NCI-H1417 (cell line): ENCODE results near the gene SNX25.
"Not testable (repeated sequence)": the region's sequence is repeated elsewhere in the genome, so short reads cannot be mapped to it uniquely, and the experiment has no call there.

ENCODE experiments used
- DNase-seq, 3 experiments: peaks; one replicate each; lab custom pipeline; 2025; lab: John Stamatoyannopoulos, UW

Gene SNX25

DNA sequence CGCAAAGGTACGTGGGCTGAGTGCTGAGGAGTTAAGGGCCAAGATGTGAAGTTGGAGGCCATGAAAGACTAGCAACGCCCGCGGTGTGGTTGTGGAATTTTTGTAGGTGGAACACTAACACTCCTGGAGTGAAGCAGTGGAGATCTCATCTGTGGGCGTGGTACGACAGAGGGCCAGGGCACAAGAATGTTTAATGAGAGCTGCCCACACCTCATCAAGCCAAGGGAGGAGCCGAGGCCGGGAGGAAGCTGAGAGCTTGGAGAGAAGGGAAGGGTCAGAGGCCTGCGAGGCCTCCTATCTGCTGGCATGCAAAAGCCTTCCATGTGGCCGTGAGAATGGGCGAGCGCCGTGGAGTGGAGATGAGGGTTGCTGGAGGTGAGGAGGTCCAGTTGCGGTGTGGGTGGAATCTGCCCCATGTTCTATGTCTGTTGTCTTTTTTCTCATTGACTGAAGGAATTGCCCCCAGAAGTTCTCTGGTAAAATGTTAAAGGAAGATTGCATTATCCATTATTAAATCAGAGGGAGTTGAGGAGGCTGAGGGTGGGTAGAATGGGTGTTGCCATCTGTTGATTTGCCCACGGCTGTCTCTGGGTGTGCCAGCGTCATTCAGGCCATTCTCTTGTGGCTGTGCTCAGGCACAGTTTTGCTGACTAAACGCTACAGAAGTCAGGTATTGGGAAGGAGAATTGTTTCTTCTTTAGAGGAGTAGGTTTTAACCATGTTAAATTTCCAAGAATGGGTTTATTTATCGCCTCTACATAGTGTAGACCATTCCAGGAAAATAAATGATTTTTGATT is 19.8 kb downstream of the SNX25 start:
- no peak for DNase-seq

DNA sequence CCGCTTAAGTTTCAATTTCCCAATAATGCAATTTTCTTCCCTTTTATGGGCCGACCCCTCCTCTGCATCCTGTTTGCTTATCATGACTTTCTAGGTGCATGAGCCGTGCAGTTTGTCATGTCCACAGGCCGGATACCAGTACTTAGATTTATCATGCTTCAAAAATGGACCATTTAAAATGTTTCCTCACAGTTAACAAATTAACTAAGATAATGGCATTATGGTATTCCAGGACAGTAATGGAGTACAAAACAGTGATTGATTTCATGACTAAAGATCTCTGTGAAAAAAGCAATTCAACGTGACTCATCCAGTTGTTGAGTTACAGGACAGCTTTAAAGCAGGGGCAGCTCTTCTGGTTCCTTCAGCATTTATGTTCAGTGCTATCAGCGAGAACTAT is 23.0 kb downstream of the SNX25 start:
- DNase-seq: no peak

DNA sequence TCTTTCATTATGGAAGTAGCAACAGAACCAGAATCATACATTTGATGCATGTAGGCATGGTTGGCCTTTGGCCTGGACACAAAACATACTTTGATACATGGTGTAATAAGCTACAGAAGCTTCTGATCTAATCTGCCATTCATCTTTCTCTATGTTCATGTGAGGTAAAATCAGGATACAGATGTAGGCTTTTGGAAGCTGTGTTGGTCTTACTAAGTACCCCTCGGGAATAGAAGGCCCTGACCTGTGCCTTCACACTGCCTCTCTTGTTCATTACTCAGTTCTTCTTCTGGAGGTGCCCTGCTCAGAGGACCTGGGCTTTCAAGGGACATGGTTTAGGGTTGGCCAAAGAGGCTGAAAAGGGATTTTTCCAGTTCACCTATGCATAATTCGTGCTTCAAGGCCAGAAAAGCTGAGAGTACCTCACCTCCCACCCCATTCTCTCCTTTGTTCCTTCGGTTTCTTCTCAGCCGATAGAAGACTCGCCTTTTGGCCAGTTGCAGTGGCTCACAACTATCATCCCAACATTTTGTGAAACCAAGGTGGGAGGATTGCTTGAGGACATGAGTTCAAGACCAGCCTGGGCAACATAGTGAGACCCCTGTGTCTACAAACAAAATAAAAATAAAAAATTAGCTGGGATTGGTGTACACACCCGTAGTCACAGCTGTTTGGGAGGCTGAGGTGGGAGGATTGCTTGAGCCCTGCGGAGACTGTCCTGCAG is 25.9 kb downstream of the SNX25 start:
- DNase-seq: no peak

DNA sequence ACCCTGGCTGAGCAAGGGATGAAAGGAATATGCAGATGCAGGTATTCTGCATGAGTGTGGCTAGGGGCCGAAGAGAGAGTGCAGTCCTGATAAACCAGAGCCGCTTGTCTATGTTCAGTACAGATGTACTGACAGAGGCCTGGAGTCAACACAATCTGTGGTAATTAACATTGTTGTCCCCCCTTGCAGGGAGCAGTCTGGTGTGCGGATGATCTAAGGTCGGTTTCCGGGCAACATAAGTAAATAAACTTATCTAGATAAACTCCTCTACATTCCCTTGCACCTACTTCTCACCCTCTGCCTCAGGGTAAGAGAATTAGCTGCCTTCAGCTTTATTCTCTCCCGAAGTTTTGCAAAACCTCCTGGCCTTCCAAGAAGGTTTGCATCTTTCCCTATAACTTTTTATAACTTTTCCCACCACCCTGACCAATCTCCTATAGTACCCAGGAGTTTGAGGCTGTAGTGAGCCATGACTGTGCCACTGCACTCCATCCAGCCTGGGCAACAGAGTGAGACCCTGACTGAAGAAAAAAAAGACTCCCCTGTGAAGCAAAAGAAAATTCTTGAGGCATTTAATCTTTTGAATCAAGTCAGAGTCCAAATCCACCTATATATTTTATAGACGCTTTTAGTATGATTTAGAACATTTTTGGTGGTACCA is 26.6 kb downstream of the SNX25 start:
- DNase-seq: peak in 1 of 3 experiments; percentile 26

DNA sequence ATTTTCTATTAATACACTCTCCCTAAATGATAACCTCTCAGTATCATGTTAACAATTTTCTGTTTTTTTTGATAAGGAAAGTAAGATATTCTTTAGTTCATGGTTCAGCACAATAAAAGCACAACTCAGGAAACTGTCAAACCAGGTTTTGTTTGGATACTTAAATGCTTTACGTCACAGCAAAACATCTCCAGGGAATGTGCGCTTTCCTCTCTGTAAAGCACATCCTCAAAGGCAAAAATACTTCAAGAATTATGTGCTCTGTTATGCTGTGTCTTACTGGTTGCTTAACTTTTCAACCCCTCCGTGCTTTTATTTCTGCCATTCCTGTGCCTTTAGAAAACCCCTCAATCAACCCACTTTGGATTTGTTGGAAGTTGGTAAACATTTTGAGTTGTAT is 27.8 kb downstream of the SNX25 start:
- DNase-seq: no peak

DNA sequence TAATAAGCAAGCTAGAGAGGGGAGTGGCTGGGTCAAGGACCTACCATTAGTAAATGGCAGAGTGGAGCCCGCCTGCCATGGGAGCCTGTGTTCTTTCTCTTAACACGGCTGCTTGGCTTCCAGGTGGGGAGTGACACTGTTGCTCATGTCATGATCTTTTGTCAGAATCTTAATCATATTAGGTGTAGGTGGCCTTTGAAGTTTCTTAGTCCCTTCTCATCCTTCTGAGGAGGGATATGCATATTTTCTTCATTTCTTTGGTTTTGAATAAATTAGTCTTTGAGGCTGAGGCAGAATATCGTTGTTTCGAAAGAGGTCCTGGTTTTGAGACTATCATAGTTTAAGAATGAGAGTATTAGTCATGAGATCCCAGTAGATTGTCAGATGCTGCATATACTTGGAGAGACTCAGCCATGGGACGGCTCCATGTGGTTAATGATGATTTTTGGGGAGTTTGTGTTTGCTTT is 28.9 kb downstream of the SNX25 start:
- no peak for DNase-seq

DNA sequence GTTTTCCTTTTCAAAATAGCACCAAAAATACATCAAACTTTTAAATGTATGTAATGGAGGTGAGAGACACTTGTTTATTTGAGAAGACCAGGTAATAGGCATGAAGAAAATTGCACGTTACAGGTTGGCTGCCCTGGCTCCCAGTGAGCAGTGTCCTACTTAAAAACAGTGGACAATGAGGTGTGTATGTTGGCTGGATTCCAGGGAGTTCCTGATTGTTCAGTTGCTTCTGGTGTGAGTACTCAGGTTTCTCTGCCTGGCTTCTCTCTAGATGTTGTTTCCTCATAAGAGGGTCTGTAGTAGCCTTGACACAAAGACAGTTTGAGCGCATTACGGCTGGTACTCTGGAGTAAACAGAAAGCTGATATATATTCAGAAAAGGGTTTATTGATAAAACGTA is 29.4 kb downstream of the SNX25 start:
- peak in 1 of 3 experiments; percentile 10 for DNase-seq

DNA sequence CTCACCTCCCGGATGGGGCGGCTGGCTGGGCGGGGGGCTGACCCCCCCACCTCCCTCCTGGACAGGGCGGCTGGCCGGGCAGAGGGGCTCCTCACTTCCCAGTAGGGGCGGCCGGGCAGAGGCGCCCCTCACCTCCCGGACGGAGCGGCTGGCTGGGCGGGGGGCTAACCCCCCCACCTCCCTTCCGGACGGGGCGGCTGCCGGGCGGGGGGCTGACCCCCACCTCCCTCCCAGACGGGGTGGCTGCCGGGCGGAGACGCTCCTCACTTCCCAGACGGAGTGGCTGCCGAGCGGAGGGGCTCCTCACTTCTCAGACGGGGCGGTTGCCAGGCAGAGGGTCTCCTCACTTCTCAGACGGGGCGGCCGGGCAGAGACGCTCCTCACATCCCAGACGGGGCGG is 31.1 kb downstream of the SNX25 start:
- DNase-seq: not testable (repeated sequence)

DNA sequence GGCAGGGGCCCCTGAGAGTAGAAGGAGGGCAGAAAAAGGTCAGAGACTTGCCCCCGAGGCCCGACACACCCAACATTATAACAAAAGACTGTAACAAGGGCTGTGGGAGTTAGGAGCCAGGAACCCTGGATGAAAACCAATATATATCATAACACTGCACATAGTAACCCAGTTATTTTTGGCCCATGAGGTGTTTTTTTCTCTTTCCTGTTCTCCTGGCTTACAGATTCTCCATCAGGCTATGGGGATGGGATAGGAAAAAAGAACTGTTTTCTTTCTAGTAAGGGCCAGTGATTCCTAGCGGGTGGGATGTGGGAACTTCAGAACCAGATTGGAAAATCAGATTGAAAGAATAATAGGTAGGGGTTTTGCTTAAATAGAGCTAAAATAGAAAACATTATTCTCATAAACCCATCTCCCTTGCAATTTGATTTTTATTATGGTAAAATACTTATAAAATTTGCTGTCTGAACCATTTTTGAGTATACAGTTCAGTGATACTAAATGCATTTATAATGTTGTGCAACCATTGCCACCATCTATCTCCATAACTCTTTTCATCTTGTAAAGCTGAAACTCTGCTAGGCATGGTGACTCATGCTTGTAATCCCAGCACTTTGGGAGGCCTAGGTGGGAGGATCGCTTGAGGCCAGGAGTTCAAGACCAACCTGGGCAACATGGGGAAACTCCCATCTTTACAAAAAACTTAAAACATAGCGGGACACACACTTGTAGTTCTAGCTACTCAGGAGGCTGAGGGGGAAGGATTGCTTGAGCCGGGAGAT is 33.5 kb downstream of the SNX25 start:
- DNase-seq: no peak

DNA sequence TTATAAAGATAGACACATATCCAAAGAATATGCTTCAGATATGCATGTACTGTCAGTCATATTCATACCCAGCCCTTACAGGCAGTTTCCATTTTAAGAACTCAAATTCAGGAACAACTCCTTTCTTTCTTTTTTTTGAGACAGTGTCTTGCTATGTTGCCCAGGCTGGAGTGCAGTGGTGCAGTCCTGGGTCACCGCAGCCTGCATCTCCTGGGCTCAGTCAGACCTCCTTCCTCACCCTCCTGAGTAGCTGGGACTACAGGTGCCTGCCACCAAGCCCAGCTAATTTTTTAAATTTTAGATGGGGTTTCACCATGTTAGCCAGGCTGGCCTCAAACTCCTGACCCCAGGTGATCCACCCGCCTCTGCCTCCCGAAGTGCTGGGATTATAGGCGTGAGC is 34.5 kb downstream of the SNX25 start:
- no peak for DNase-seq

DNA sequence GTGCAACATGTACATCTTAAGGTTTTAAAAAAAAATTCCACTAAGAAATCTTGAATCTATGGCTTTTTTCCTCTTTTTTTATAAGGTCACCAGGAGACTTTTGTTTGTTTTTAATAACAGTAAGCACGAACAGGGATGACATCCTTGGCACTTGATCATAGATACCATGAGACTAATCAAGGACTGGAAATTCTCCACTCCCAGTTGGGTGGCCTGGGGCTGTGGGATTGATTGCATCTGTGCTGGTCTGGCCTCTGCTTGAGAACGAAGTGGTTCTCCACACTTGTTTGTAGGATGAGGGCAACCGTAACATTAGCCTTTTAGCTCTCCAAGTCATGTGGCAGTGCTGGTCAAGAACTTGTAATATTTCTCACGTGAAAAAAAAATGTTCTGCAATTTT is 35.4 kb downstream of the SNX25 start:
- no peak for DNase-seq

DNA sequence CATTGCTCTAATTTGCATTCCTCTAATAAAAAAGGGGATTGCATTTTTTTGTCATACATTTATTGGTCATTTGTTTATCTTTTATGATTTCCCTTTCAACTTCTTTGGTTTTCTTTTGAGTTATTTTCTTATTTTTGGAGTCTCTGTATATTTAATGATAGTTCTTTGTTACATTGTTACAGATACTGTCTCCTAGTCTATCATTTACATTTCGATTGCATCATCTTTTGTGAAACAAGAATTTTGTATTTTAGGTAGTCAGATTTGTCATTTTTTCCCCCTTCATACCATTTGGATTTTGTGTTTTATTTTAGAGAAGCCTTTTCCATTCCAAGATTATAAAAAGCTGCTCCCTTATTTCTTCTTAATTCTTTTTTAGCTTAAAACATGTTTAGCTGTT is 37.1 kb downstream of the SNX25 start:
- DNase-seq: no peak

DNA sequence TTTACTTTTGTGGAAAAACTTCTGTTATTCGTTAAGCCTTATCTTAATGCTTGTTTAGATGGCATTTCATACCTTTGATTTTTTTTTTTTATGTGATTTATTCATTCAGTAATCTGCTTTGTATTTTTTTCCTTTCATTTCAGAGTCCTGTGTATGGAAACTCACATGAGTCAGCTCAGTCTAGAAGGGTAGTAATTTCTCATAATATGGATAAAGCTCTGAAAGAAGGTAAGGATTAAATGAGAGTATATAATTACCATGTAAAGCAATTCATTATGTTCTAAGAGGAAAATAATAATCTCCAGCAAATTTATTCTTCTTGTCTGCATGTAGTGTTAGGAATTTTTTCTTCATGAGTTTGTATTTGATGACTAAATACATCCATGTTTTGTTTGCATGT is 37.8 kb downstream of the SNX25 start:
- DNase-seq: no peak

DNA sequence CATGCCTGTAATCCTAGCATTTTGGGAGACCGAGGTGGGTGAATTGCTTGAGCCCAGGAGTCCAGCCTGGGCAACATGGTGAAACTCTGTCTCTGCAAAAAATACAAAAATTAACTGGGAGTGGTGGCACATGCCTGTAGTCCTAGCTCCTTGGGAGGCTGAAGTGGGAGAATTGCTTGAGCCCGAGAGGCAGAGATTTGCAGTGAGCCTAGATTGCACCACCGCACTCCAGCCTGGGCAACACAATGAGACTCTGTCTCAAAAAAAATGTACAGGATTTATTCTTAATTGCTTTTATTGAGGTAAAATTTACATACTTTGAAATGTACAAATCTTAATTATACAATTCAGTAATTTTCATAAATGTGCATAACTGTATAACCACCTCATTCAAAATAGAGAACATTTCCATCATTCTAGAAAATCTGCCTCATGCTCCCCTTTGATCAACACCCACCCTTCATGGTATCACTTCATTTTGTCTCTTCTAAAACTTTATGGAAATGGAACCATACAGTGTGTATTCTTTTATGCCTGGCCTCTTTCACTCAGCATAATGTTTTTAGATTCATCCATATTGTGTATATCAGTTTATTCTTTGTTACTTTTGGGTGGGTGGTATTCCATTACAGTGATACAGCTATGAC is 39.1 kb downstream of the SNX25 start:
- DNase-seq: no peak

DNA sequence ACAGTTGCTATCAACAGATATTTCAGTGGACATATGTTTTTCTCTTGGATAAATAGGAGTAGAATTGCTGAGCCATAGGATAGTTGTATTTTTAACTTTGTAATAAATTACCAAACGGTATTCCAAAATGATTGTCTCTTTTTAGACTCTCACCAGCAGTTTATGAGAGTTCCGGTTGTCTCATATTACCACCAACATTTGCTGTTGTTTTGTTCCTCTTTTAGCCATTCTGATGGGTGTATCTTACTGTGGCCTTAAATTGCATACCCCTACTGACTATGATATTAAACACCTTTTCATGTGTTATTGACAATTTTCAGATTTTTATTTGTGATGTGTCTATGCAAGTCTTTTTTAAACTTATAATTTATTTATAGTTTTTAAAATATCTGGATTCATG is 39.7 kb downstream of the SNX25 start:
- DNase-seq: no peak

DNA sequence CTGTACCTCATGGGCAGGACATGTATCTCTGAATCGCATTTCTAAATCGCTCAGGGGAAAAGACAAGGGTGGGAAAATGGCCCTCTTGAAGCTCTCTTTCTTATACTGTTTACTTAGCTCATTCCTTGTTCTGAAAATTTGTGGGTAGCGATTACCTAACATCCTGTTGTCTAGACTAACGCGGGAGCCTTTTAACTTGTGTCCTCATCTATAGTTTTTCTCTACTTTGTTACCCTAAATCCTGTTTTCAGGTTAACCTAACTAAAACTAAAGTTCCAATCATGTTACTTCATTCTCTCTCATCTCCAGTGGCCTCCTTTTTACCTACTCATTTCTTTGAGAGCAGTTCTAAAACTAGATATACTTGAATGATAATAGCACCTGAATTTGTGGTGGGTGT is 45.0 kb downstream of the SNX25 start:
- peak in 1 of 3 experiments; percentile 37 for DNase-seq

DNA sequence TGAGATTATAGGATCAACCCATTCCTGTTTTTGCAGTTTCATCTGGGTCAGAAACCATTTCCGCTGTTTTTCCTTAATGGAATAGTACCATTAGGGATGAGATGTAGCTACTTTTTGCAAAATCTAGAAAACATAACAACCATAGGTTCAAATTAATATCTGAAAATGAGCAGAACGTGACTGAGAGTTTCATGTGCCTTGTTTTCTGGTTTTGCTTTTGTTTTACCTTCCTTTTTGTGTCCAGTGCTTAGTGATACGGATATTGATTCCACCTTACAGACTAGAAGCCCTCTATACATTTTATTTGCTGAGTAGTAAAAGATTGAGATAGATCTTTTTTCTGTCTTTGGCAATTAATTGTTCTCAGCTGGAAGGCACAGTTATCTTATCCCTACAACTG is 46.5 kb downstream of the SNX25 start:
- no peak for DNase-seq

DNA sequence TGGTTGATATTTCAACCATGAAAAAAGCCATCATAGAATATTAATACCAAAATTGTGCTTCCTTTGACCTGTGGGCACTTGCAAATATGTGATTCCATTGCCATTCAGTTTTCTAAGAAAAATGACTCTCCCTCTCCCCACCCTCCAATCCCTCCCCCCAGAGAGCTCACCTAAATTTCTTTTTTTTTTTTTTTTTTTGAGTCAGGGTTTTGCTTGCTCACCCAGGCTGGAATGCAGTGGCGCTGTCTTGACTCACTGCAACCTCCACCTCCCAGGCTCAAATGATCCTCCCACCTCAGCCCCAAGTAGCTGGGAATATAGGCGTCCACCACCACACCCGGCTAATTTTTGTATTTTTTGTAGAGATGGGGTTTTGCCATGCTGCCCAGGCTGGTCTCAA is 47.0 kb downstream of the SNX25 start:
- no peak for DNase-seq

DNA sequence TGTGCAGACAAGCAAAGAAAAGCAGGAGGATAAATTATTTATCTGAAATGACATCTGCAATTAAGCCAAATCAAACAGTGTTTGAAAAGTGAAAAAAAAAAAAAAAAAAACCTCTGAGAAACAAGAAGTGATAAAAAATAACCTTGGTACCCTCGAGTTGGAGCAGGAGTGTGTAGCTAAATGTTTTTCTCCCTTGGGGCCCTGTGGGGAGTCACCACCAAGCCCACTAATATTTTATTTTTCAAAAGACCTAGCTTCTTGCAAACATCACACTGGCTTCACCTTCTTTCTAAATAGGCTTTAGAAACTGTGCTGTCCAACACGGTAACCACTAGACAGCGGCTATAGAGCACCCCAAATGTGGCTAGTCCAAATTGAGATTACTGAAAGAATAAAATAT is 47.7 kb downstream of the SNX25 start:
- no peak for DNase-seq

DNA sequence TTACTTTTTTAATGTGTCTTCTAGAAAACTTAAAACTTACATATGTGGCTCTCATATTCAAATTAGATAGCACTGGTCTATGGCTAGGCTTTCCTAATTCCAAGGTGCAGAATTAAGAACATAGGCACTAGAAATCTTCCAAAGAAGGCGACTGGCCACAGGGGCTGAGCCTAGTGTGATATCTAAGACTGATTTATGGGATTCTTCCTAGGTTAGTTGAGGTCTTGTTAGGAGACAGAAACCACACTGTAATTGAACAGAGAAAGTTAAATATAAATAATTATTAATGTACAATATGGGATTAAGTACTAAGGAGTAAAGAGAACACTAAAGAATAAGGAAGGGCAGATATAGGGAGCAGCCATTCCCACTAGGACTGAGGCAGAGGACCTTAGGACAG is 48.3 kb downstream of the SNX25 start:
- DNase-seq: no peak

DNA sequence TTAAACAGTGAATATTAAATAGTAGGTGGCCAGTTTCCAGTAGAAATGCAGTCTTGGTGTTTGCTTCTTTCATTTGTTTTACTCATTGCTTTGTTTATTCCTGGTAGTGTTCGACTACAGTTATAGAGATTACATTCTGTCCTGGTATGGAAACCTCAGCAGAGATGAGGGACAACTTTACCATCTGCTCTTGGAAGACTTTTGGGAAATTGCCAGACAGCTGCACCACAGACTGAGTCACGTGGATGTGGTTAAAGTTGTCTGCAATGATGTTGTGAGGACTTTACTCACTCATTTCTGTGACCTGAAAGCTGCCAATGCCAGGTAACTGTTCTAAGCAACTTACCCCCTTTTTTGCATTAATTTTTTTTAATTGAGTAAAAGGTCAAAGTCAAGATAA is 49.3 kb downstream of the SNX25 start:
- not testable (repeated sequence) for DNase-seq

DNA sequence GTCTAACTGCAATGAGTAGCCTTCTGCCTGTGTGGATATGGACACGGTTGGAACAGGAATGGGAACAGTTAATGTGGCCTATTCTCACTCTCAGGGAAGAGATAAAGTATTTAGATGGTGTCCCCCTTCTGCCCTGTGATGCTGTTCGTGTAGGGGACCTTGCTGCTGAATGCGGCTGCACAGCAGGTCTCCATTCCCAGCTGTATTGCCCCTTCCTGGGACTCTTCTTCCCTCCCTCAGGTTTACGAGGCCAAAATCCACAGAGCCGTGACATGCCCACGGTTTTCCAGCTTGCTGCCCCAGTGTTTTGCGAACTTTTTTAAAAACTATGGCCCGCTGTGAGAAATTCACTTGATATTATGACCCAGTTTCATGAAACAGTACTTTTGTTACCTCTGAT is 50.3 kb downstream of the SNX25 start:
- no peak for DNase-seq
